MM.1S (cell line): Measurements from ENCODE around the gene GRK2.

ENCODE experiments used
- DNase-seq: peaks from one replicate; pipeline ENCODE4 v3.0.0-alpha.2; 2015
- H2AFZ ChIP-seq: fragments of 300-600 bp; sonication (generic); 2 replicates; pipeline ENCODE4 v1.6.0; 2016; ENCODE audit warnings: antibody characterized with exemption, low read length
- H3F3A ChIP-seq: fragments of 300-600 bp; sonication (generic); 2 replicates; pipeline ENCODE4 v1.6.1; 2016; ENCODE audit warnings: mild to moderate bottlenecking, antibody characterized with exemption, low read length, moderate library complexity, mixed read lengths; ENCODE audit not compliant: insufficient read depth
- H3K27ac ChIP-seq: fragments of 300-600 bp; sonication (generic); 2 replicates; pipeline ENCODE4 v1.5.1; 2016; ENCODE audit warnings: mild to moderate bottlenecking, low read length
- H3K27me3 ChIP-seq: fragments of 300-600 bp; sonication (generic); replicated peaks from 2 replicates; pipeline ENCODE4 v1.6.0; 2016; ENCODE audit warnings: low read length; ENCODE audit not compliant: insufficient read depth
- H3K36me3 ChIP-seq: fragments of 300-600 bp; sonication (generic); replicated peaks from 2 replicates; pipeline ENCODE4 v1.6.1; 2016; ENCODE audit warnings: mild to moderate bottlenecking, low read length, mixed read lengths; ENCODE audit not compliant: insufficient read depth
- H3K4me1 ChIP-seq: fragments of 300-600 bp; sonication (generic); 2 replicates; pipeline ENCODE4 v1.6.1; 2016; ENCODE audit warnings: low read length, mixed read lengths
- H3K4me2 ChIP-seq: fragments of 300-600 bp; sonication (generic); 2 replicates; pipeline ENCODE4 v1.6.0; 2016; ENCODE audit warnings: low read depth, low read length
- H3K4me3 ChIP-seq: fragments of 300-600 bp; sonication (generic); 2 replicates; pipeline ENCODE4 v1.5.1; 2016; ENCODE audit warnings: low read length, mixed read lengths
- H3K79me2 ChIP-seq: fragments of 300-600 bp; sonication (generic); 2 replicates; pipeline ENCODE4 v1.6.1; 2016; ENCODE audit warnings: mixed run types, low read length, mixed read lengths
- H3K9ac ChIP-seq: fragments of 300-600 bp; sonication (generic); 2 replicates; pipeline ENCODE4 v1.6.1; 2016; ENCODE audit warnings: low read length, mixed read lengths
- H3K9me2 ChIP-seq: fragments of 300-600 bp; sonication (generic); replicated peaks from 2 replicates; pipeline ENCODE4 v1.6.1; 2016; ENCODE audit warnings: mild to moderate bottlenecking, low read length, mixed read lengths; ENCODE audit not compliant: insufficient read depth
- H3K9me3 ChIP-seq: fragments of 300-600 bp; sonication (generic); replicated peaks from 2 replicates; pipeline ENCODE4 v1.6.1; 2016; ENCODE audit warnings: mild to moderate bottlenecking, low read length, mixed read lengths; ENCODE audit not compliant: insufficient read depth
- H4K20me1 ChIP-seq: fragments of 300-600 bp; sonication (generic); 2 replicates; pipeline ENCODE4 v1.6.1; 2016; ENCODE audit warnings: mild to moderate bottlenecking, low read length, moderate library complexity, mixed read lengths; ENCODE audit not compliant: insufficient read depth
- EZH2 ChIP-seq: fragments of 300-600 bp; sonication (generic); optimal IDR thresholded peaks from 2 replicates; pipeline ENCODE3; 2017; ENCODE audit warnings: low read depth, mild to moderate bottlenecking, antibody characterized with exemption, low read length, mixed read lengths
- EZH2phosphoT487 ChIP-seq: fragments of 300-600 bp; sonication (generic); IDR thresholded peaks from 2 replicates; pipeline ENCODE4 v1.6.1; 2018; ENCODE audit warnings: antibody characterized with exemption, low read length
- TF ChIP-seq, protein P1 (sequence below): fragments of 300-600 bp; sonication (generic); IDR thresholded peaks from 2 replicates; pipeline ENCODE4 v1.5.1; 2016; ENCODE audit warnings: antibody characterized with exemption, low read length, mixed read lengths

Gene GRK2

GRCh38 chr11:67309166-67309565, 42.9 kb downstream of the GRK2 start:
- Histone ChIP-seq H2AFZ (no peak overlapping the region), H3K36me3 (no peaks in the 10 kb centered on the region), H3F3A (no peaks in the 10 kb centered on the region; the same call in 1 of the 2 replicates), H3K9me3 (no peaks in the 10 kb centered on the region), H3K4me2 (no peak overlapping the region), H3K27ac (no peak overlapping the region), H3K79me2 (no peaks in the 10 kb centered on the region), H3K4me1 (no peaks in the 10 kb centered on the region), H4K20me1 (no peaks in the 10 kb centered on the region), H3K9me2 (no peaks in the 10 kb centered on the region), H3K4me3 (no peak overlapping the region), H3K9ac (no peak overlapping the region), H3K27me3 (no peaks in the 10 kb centered on the region)
- no peak for TF ChIP-seq EZH2phosphoT487
- TF ChIP-seq, protein P1, sequence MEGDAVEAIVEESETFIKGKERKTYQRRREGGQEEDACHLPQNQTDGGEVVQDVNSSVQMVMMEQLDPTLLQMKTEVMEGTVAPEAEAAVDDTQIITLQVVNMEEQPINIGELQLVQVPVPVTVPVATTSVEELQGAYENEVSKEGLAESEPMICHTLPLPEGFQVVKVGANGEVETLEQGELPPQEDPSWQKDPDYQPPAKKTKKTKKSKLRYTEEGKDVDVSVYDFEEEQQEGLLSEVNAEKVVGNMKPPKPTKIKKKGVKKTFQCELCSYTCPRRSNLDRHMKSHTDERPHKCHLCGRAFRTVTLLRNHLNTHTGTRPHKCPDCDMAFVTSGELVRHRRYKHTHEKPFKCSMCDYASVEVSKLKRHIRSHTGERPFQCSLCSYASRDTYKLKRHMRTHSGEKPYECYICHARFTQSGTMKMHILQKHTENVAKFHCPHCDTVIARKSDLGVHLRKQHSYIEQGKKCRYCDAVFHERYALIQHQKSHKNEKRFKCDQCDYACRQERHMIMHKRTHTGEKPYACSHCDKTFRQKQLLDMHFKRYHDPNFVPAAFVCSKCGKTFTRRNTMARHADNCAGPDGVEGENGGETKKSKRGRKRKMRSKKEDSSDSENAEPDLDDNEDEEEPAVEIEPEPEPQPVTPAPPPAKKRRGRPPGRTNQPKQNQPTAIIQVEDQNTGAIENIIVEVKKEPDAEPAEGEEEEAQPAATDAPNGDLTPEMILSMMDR = no peak
- TF ChIP-seq EZH2 = no peak
- DNase-seq = no peak

GRCh38 chr11:67309661-67310061, 43.4 kb downstream of the GRK2 start:
- Histone ChIP-seq H3K27me3 (no peaks in the 10 kb centered on the region), H3K79me2 (no peaks in the 10 kb centered on the region), H3K4me3 (no peak overlapping the region), H3K9ac (no peak overlapping the region), H3K9me3 (no peaks in the 10 kb centered on the region), H4K20me1 (no peaks in the 10 kb centered on the region), H3K4me2 (no peak overlapping the region), H2AFZ (no peak overlapping the region), H3F3A (no peaks in the 10 kb centered on the region; the same call in 1 of the 2 replicates), H3K9me2 (no peaks in the 10 kb centered on the region), H3K4me1 (no peaks in the 10 kb centered on the region), H3K27ac (no peak overlapping the region), H3K36me3 (no peaks in the 10 kb centered on the region)
- no peak for DNase-seq
- TF ChIP-seq, protein P1 = no peak
- no peak for TF ChIP-seq EZH2
- no peak for TF ChIP-seq EZH2phosphoT487

GRCh38 chr11:67310246-67311050, 44.2 kb downstream of the GRK2 start:
- Histone ChIP-seq H3K9ac (no peak overlapping the region), H3K27ac (no peak overlapping the region), H3K27me3 (no peaks in the 10 kb centered on the region), H3K36me3 (no peaks in the 10 kb centered on the region), H3K9me2 (no peaks in the 10 kb centered on the region), H3K9me3 (no peaks in the 10 kb centered on the region), H4K20me1 (no peaks in the 10 kb centered on the region), H3K79me2 (no peaks in the 10 kb centered on the region), H3K4me3 (no peak overlapping the region), H2AFZ (no peak overlapping the region), H3K4me1 (no peaks in the 10 kb centered on the region), H3F3A (no peaks in the 10 kb centered on the region; the same call in 1 of the 2 replicates), H3K4me2 (no peak overlapping the region)
- no peak for TF ChIP-seq EZH2
- no peak for TF ChIP-seq EZH2phosphoT487
- TF ChIP-seq, protein P1 = no peak
- no peak for DNase-seq
